Measurements from ENCODE around the gene ERI3. TPM values are rescaled to one million over a fixed set of nuclear protein-coding genes. Genes with fewer than 3 reads are reported as not detected.
A peak's percentile ranks its signal among the peaks of the same experiment; 100 is the strongest.

ERI3 gene
- total and polyA plus RNA-seq, 9 of the 15 experiments (the other 6 are each of a cell fraction or from before 2014, with no cell fraction given): 47.8 to 93.4 (median 67.2) TPM

DNA sequence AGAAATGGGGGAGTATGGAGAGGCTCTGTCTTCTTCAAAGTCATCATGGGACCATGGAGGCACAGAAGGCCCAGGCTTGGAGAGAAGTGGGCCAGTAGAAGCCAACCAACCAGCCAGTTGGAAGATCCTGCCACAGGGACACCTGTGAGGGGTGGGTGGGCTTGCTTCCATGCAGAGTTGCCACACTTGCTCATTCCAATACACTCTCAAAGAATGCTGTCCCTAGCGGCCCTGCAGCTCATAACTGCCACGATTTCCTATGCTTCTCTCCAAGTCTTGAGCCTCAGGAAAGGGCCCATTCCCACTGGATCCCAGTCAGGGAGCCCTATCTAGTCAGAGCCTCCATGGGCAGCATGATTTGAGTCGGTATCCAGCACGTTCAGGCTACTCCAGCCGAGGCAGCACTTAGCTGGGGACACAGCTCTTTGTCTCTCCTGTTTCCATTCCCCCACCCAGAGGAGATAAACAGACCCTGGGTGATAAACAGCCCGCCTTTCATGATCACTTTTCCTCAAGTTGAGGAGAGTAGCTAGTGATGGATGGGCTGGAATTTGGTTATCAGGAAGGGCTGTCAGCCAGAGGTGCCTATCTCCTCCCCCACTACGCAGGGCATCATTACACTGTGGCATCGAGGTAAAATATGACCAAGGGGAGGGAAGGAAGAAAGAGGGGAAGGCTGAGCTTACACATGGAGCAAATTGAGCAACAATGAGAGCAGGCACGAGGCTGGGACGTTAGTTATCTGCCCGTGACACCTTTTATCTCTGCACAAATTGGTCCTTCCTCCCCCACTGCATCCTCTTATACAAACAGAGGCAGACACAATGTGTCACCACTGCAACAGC lies 64.6 kb downstream of the ERI3 start (continued):
- TF ChIP-seq, protein P1, sequence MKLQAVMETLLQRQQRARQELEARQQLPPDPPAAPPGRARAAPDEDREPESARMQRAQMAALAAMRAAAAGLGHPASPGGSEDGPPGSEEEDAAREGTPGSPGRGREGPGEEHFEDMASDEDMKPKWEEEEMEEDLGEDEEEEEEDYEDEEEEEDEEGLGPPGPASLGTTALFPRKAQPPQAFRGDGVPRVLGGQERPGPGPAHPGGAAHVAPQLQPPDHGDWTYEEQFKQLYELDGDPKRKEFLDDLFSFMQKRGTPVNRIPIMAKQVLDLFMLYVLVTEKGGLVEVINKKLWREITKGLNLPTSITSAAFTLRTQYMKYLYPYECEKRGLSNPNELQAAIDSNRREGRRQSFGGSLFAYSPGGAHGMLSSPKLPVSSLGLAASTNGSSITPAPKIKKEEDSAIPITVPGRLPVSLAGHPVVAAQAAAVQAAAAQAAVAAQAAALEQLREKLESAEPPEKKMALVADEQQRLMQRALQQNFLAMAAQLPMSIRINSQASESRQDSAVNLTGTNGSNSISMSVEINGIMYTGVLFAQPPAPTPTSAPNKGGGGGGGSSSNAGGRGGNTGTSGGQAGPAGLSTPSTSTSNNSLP (IDR thresholded peaks at IDR 0.05; ENCODE audit: borderline replicate concordance, low read depth, low read length): no peak
- no peak for TF ChIP-seq ILK (tag; IDR thresholded peaks at IDR 0.05; ENCODE audit: borderline replicate concordance, low read depth)
- no peak for TF ChIP-seq FOXK1 (CRISPR knock-in tag; IDR thresholded peaks at IDR 0.05; ENCODE audit: borderline replicate concordance)
- no peak for TF ChIP-seq ZNF3 (CRISPR knock-in tag; IDR thresholded peaks at IDR 0.05)
- TF ChIP-seq NFYB (IDR thresholded peaks at IDR 0.05; ENCODE audit: extremely low read depth, insufficient read length): no peak
- TF ChIP-seq, protein P2, sequence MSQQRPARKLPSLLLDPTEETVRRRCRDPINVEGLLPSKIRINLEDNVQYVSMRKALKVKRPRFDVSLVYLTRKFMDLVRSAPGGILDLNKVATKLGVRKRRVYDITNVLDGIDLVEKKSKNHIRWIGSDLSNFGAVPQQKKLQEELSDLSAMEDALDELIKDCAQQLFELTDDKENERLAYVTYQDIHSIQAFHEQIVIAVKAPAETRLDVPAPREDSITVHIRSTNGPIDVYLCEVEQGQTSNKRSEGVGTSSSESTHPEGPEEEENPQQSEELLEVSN (IDR thresholded peaks at IDR 0.05; ENCODE audit: borderline replicate concordance in 1 of 2, extremely low read depth in 1 of 2, insufficient read depth in 1 of 2, insufficient read length in 1 of 2, low read depth in 1 of 2, low read length in 1 of 2, poor library complexity in 1 of 2, severe bottlenecking in 1 of 2): peak; percentile 85 to 87
- TF ChIP-seq CEBPG (CRISPR knock-in tag; IDR thresholded peaks at IDR 0.05): peak; percentile 97
- TF ChIP-seq CEBPG (tag; conservative IDR thresholded peaks at IDR 0.05 in 1 of 2, IDR thresholded peaks at IDR 0.05 in 1 of 2): peak; percentile 77 to 97
- TF ChIP-seq NONO (IDR thresholded peaks at IDR 0.05; ENCODE audit: low read depth in 2 of 2, low read length in 1 of 2): peak in 1 of 2 experiments; percentile 68; a peak in 1 of 4 replicates
- TF ChIP-seq GATAD2A (IDR thresholded peaks at IDR 0.05): no peak
- no peak for TF ChIP-seq BMI1 (IDR thresholded peaks at IDR 0.05; ENCODE audit: low read length)
- peak; percentile 52 to 97 for TF ChIP-seq RCOR1 (IDR thresholded peaks at IDR 0.05; ENCODE audit: borderline replicate concordance in 1 of 2, low read depth in 2 of 2, low read length in 2 of 2)
- TF ChIP-seq ZNF224 (CRISPR knock-in tag; IDR thresholded peaks at IDR 0.05): no peak
- no peak for TF ChIP-seq U2AF2 (optimal IDR thresholded peaks at IDR 0.05; ENCODE audit: low read depth, low read length)
- TF ChIP-seq, protein P3, sequence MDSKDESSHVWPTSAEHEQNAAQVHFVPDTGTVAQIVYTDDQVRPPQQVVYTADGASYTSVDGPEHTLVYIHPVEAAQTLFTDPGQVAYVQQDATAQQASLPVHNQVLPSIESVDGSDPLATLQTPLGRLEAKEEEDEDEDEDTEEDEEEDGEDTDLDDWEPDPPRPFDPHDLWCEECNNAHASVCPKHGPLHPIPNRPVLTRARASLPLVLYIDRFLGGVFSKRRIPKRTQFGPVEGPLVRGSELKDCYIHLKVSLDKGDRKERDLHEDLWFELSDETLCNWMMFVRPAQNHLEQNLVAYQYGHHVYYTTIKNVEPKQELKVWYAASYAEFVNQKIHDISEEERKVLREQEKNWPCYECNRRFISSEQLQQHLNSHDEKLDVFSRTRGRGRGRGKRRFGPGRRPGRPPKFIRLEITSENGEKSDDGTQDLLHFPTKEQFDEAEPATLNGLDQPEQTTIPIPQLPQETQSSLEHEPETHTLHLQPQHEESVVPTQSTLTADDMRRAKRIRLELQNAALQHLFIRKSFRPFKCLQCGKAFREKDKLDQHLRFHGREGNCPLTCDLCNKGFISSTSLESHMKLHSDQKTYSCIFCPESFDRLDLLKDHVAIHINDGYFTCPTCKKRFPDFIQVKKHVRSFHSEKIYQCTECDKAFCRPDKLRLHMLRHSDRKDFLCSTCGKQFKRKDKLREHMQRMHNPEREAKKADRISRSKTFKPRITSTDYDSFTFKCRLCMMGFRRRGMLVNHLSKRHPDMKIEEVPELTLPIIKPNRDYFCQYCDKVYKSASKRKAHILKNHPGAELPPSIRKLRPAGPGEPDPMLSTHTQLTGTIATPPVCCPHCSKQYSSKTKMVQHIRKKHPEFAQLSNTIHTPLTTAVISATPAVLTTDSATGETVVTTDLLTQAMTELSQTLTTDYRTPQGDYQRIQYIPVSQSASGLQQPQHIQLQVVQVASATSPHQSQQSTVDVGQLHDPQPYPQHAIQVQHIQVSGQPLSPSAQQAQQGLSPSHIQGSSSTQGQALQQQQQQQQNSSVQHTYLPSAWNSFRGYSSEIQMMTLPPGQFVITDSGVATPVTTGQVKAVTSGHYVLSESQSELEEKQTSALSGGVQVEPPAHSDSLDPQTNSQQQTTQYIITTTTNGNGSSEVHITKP (IDR thresholded peaks at IDR 0.05; ENCODE audit: partially characterized antibody): peak; percentile 16
- no peak for TF ChIP-seq C11orf30 (IDR thresholded peaks at IDR 0.05; ENCODE audit: low read depth)
- TF ChIP-seq MTF1 (CRISPR knock-in tag; IDR thresholded peaks at IDR 0.05; ENCODE audit: borderline replicate concordance): no peak
- TF ChIP-seq LEF1 (IDR thresholded peaks at IDR 0.05): peak; percentile 98
